Chondrocyte (in vitro differentiated cells): ENCODE data around the gene ALG9. TPM values are rescaled to one million over a fixed set of nuclear protein-coding genes. Genes with fewer than 3 reads are reported as not detected.
A peak's percentile ranks its signal among the peaks of the same experiment; 100 is the strongest.

Experiments
- DNase-seq: peaks from one replicate; pipeline ENCODE4 v3.0.0; 2021; ENCODE audit warnings: mixed read lengths, low spot score
- H3K27ac Mint-ChIP-seq: one replicate; pipeline ENCODE4 v1.8.0; 2021; ENCODE audit warnings: mild to moderate bottlenecking, moderate library complexity, mixed read lengths; ENCODE audit not compliant: unreplicated experiment
- H3K27me3 Mint-ChIP-seq: 2 replicates; pipeline ENCODE4 v1.8.0; 2021; ENCODE audit warnings: low read depth, mixed read lengths
- H3K36me3 Mint-ChIP-seq: 2 replicates; pipeline ENCODE4 v1.8.0; 2021; ENCODE audit warnings: low read depth, mixed read lengths
- H3K4me1 Mint-ChIP-seq: 2 replicates; pipeline ENCODE4 v1.8.0; 2021; ENCODE audit warnings: low read depth, mild to moderate bottlenecking, mixed read lengths
- H3K4me3 Mint-ChIP-seq: one replicate; pipeline ENCODE4 v1.8.0; 2021; ENCODE audit warnings: mild to moderate bottlenecking, moderate library complexity, mixed read lengths; ENCODE audit not compliant: unreplicated experiment
- H3K9me3 Mint-ChIP-seq: 2 replicates; pipeline ENCODE4 v1.8.0; 2021; ENCODE audit warnings: low read depth, mixed read lengths
- CTCF ChIP-seq: fragments of 200-600 bp; sonication (generic); IDR thresholded peaks from 2 replicates; pipeline ENCODE4 v1.5.0; 2021; ENCODE audit warnings: antibody characterized with exemption, mild to moderate bottlenecking, moderate library complexity
- total RNA-seq: library from RNA; stranded (reverse); gene quantifications from 3 replicates; pipeline ENCODE4 v1.2.1, GENCODE V29; 2021

The ALG9 gene
- total RNA-seq, 1 donor from 2014 or later: 29.8 TPM

GRCh38 chr11:111796696-111797095 is 74.7 kb downstream of the ALG9 start:
- Mint-ChIP-seq H3K4me3 (no peak overlapping the region), H3K36me3 (peaks cover 17% of the 10 kb centered on the region), H3K27me3 (no peaks in the 10 kb centered on the region), H3K27ac (no peak overlapping the region), H3K9me3 (peaks cover 4% of the 10 kb centered on the region), H3K4me1 (peaks cover 28% of the 10 kb centered on the region)
- TF ChIP-seq CTCF: no peak
- DNase-seq: no peak

DNA sequence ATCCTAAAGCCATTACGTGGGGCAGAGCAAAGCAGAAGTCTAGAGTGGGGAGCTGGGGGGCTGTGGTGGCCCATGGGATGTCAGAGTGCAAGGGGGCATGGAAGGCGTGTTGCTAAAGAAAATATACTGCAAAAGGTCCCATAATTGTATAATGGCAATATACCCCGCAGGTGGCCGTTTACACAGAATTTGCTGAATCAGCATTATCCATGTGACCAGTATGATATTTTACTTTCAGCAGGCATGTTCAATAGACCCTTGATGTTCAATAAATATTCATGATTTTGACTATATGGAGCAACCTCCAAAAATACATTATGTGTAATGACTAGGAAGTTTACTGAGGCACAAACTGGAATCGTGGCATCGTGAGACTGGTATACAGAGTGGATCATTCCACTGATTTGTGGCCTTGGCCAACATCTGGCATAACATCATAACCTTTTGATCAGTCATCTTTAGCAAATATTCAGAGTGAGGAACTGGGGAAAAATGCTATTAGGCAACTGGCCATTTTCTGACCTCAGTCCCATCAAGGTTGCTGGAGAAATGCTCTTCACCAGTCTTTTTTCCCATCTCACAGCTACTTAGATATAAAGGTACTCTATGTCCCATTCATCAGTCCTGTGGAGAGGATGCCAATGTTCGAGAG is 75.9 kb downstream of the ALG9 start:
- Mint-ChIP-seq H3K4me1 (peaks cover 28% of the 10 kb centered on the region), H3K4me3 (no peak overlapping the region), H3K27ac (no peak overlapping the region), H3K27me3 (no peaks in the 10 kb centered on the region), H3K36me3 (peaks cover 13% of the 10 kb centered on the region), H3K9me3 (peaks cover 4% of the 10 kb centered on the region)
- TF ChIP-seq CTCF: no peak
- DNase-seq: no peak

GRCh38 chr11:111793863-111794262 is 77.5 kb downstream of the ALG9 start:
- Mint-ChIP-seq H3K4me1 (peaks cover 28% of the 10 kb centered on the region), H3K4me3 (no peak overlapping the region), H3K27ac (peak overlapping the region; percentile 66), H3K27me3 (no peaks in the 10 kb centered on the region), H3K36me3 (peaks cover 12% of the 10 kb centered on the region), H3K9me3 (peaks cover 4% of the 10 kb centered on the region)
- DNase-seq: no peak
- no peak for TF ChIP-seq CTCF

GRCh38 chr11:111792955-111793500 is 78.4 kb downstream of the ALG9 start:
- Mint-ChIP-seq H3K4me1 (peaks cover 28% of the 10 kb centered on the region), H3K4me3 (no peak overlapping the region), H3K27ac (peak overlapping the region; percentile 66), H3K36me3 (peaks cover 11% of the 10 kb centered on the region), H3K9me3 (peaks cover 4% of the 10 kb centered on the region), H3K27me3 (no peaks in the 10 kb centered on the region)
- no peak for DNase-seq
- no peak for TF ChIP-seq CTCF

GRCh38 chr11:111792314-111792713 is 79.1 kb downstream of the ALG9 start:
- TF ChIP-seq CTCF: no peak
- H3K9me3 Mint-ChIP-seq: peaks cover 2% of the 10 kb centered on the region
- peaks cover 9% of the 10 kb centered on the region for H3K36me3 Mint-ChIP-seq
- H3K4me3 Mint-ChIP-seq: no peak overlapping the region
- H3K27me3 Mint-ChIP-seq: no peaks in the 10 kb centered on the region
- DNase-seq: no peak
- H3K27ac Mint-ChIP-seq: peak overlapping the region; percentile 41
- peaks cover 28% of the 10 kb centered on the region for H3K4me1 Mint-ChIP-seq
